ENCODE results near the gene CRB2.

Gene CRB2

GRCh38 chr9:123314617-123315016 is 41.4 kb upstream of the CRB2 start:
- Histone ChIP-seq H3K4me1 (ENCODE audit: control insufficient read depth in 1 of 2, insufficient read depth in 1 of 2, low read depth in 1 of 2, low read length in 1 of 2) (no peaks in the 10 kb centered on the region), H3K27ac (no peak overlapping the region), H3K27me3 (no peaks in the 10 kb centered on the region), H3K4me3 (ENCODE audit: low read depth in 1 of 2, low read length in 1 of 2) (no peak overlapping the region), H3K36me3 (no peaks in the 10 kb centered on the region), H3K9me3 (no peaks in the 10 kb centered on the region)
- TF ChIP-seq CTCF (IDR thresholded peaks at IDR 0.05) = no peak

GRCh38 chr9:123315635-123316034 is 40.4 kb upstream of the CRB2 start:
- H3K4me1 ChIP-seq (ENCODE audit: control insufficient read depth in 1 of 2, insufficient read depth in 1 of 2, low read depth in 1 of 2, low read length in 1 of 2) = no peaks in the 10 kb centered on the region
- H3K27ac ChIP-seq = no peak overlapping the region
- no peak for TF ChIP-seq CTCF (IDR thresholded peaks at IDR 0.05)
- no peak overlapping the region for H3K4me3 ChIP-seq (ENCODE audit: low read depth in 1 of 2, low read length in 1 of 2)
- no peaks in the 10 kb centered on the region for H3K9me3 ChIP-seq
- H3K36me3 ChIP-seq = no peaks in the 10 kb centered on the region
- H3K27me3 ChIP-seq = no peaks in the 10 kb centered on the region

- no peaks in the 10 kb centered on the region for H3K36me3 ChIP-seq
- no peaks in the 10 kb centered on the region for H3K4me1 ChIP-seq (ENCODE audit: control insufficient read depth in 1 of 2, insufficient read depth in 1 of 2, low read depth in 1 of 2, low read length in 1 of 2)
- no peaks in the 10 kb centered on the region for H3K9me3 ChIP-seq
- no peaks in the 10 kb centered on the region for H3K27me3 ChIP-seq
- no peak for TF ChIP-seq CTCF (IDR thresholded peaks at IDR 0.05)
- no peak overlapping the region for H3K27ac ChIP-seq
- H3K4me3 ChIP-seq (ENCODE audit: low read depth in 1 of 2, low read length in 1 of 2) = no peak overlapping the region
These were observed 39.8 kb upstream of the CRB2 start for GRCh38 chr9:123316053-123316718.

GRCh38 chr9:123318202-123318601 is 37.8 kb upstream of the CRB2 start:
- no peak for TF ChIP-seq CTCF (IDR thresholded peaks at IDR 0.05)

GRCh38 chr9:123318961-123319421 is 37.0 kb upstream of the CRB2 start:
- no peaks in the 10 kb centered on the region for H3K36me3 ChIP-seq
- no peak overlapping the region for H3K27ac ChIP-seq
- H3K27me3 ChIP-seq = peaks cover 5% of the 10 kb centered on the region
- H3K4me1 ChIP-seq (ENCODE audit: control insufficient read depth in 1 of 2, insufficient read depth in 1 of 2, low read depth in 1 of 2, low read length in 1 of 2) = no peaks in the 10 kb centered on the region
- no peak overlapping the region for H3K4me3 ChIP-seq (ENCODE audit: low read depth in 1 of 2, low read length in 1 of 2)
- H3K9me3 ChIP-seq = no peaks in the 10 kb centered on the region
- TF ChIP-seq CTCF (IDR thresholded peaks at IDR 0.05) = no peak

More at GRCh38 chr9:123318202-123318601, 37.8 kb upstream of the CRB2 start:
- Histone ChIP-seq H3K4me3 (ENCODE audit: low read depth in 1 of 2, low read length in 1 of 2) (no peak overlapping the region), H3K27me3 (peaks cover 5% of the 10 kb centered on the region), H3K4me1 (ENCODE audit: control insufficient read depth in 1 of 2, insufficient read depth in 1 of 2, low read depth in 1 of 2, low read length in 1 of 2) (no peaks in the 10 kb centered on the region), H3K36me3 (no peaks in the 10 kb centered on the region), H3K27ac (no peak overlapping the region), H3K9me3 (no peaks in the 10 kb centered on the region)

All from neutrophil (primary cell).